ENCODE results near the gene OPN1SW.

GRCh38 chr7:128794436-128794835, 18.8 kb upstream of the OPN1SW start:
- TF ChIP-seq EZH2phosphoT487 (IDR thresholded peaks at IDR 0.05; ENCODE audit: borderline replicate concordance) (no peak), CTCF (conservative IDR thresholded peaks at IDR 0.05; ENCODE audit: low read length) (no peak)
